Measurements from ENCODE around the gene TNFRSF1B.

TNFRSF1B gene

DNA sequence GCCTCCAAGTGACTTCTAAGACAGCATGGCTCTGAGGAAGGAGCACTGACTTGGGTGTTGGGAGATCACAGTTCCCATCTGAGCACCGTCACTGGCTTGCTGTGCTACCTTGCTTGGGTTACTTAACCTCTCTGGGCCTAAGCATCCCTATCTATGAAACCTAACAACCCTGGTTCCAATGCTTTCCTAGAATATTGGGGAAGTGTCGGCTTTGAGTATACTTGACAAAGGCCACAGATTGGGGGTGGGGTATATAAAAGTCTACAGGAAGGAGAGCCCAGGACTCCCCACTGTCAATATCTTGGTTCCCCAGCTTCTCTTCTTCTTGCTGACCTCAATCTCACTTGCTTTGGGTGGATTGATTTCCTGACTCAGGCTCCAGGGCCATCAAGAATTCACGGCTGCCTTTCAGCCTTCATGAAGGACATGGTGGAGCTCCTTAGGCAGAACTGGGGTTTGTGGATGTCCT, 6.3 kb downstream of the TNFRSF1B start:
- TF ChIP-seq, protein P1, sequence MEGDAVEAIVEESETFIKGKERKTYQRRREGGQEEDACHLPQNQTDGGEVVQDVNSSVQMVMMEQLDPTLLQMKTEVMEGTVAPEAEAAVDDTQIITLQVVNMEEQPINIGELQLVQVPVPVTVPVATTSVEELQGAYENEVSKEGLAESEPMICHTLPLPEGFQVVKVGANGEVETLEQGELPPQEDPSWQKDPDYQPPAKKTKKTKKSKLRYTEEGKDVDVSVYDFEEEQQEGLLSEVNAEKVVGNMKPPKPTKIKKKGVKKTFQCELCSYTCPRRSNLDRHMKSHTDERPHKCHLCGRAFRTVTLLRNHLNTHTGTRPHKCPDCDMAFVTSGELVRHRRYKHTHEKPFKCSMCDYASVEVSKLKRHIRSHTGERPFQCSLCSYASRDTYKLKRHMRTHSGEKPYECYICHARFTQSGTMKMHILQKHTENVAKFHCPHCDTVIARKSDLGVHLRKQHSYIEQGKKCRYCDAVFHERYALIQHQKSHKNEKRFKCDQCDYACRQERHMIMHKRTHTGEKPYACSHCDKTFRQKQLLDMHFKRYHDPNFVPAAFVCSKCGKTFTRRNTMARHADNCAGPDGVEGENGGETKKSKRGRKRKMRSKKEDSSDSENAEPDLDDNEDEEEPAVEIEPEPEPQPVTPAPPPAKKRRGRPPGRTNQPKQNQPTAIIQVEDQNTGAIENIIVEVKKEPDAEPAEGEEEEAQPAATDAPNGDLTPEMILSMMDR (conservative IDR thresholded peaks at IDR 0.05; ENCODE audit: low read depth): no peak
- H3K27ac ChIP-seq: no peak overlapping the region
- no peak for DNase-seq (ENCODE audit: low spot score)
- CTCF ChIA-PET: interaction anchor here (0.6 to 1.1 kb wide), 2 partner anchors 47 to 446 kb away, joined by 3 read pairs; no protein-coding TSS in a partner anchor
- POLR2A ChIA-PET (ENCODE audit: low non-redundant PET): no interaction called here

DNA sequence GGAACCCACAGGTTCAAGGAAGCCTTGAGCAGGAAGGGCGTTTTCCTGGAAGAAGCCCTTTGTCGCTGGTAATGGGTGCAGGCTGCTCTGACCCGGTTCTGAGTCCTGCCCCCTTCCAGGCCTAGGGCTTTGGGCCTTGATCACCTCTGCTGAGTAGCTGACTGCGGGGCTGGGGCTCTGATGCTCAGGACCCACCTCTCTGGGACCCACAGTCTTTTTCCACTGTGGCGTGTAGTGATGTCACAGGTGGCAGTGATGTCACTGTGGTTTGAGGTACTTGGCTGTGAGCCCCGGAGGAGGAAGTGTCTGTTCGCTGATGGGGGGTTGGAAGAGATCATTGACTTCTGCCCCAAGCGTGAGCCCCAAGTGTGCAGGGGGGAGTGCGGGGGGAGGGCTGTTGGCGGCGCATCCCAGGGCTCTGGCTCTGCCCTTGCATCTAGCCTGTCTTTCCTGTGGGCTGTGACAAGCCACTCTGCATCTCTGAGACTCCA, 6.9 kb downstream of the TNFRSF1B start:
- CTCF ChIA-PET: interaction anchor here (1.1 kb wide), 1 partner anchor 48 kb away, joined by 3 read pairs; no protein-coding TSS in a partner anchor
- POLR2A ChIA-PET (ENCODE audit: low non-redundant PET): no interaction called here
- no peak overlapping the region for H3K27ac ChIP-seq
- DNase-seq (ENCODE audit: low spot score): no peak
- TF ChIP-seq, protein P1 (conservative IDR thresholded peaks at IDR 0.05; ENCODE audit: low read depth): no peak

DNA sequence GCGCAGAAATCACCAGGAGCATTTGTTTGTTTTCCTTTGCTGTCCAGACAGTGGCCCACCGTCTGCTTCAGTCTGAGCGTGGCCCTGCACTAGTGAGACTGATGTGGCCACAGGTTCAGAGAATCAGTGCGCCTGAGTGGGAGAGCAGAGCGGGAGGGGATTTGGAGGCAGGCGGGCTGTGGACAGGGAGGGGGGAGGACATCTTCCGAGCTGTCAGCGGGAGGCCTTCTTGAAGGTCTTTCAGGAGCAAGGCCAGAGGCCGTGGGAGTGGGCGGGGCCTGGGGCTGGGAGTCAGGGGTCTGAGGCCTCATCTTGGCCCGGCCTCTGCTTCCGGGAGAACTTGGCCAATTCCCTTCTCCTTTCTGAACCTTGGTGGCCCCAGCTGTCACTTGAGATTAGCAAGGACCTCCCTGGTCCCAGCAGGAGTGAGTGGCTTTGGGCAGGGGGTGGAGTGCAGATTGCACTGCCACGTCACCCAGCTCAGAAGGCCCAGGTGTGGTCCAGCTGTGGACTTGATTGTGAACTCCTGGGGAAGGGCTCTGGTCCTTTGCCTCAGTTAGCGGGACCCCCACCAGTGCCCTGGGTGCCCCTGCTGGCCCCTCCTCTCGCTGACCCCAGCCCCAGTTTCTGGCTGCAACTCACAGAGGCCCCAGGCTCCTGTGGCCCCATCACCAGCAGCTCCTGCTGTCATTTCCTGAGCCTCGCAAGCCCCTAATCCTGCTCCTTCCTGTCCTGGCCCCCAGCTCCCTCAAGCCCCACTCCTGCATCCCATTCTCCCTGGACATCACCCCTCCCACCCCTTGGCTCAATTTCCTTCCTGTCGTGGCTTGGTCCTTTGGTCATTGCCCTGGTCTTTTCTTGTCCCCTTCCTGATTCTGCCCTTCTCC, 8.4 kb downstream of the TNFRSF1B start:
- no peak for DNase-seq (ENCODE audit: low spot score)
- TF ChIP-seq, protein P1 (conservative IDR thresholded peaks at IDR 0.05; ENCODE audit: low read depth): no peak
- no peak overlapping the region for H3K27ac ChIP-seq
- ChIA-PET CTCF (interaction anchor here (0.5 kb wide), 1 partner anchor 1641 kb away, joined by 4 read pairs; no protein-coding TSS in a partner anchor), POLR2A (ENCODE audit: low non-redundant PET) (no interaction called here)

DNA sequence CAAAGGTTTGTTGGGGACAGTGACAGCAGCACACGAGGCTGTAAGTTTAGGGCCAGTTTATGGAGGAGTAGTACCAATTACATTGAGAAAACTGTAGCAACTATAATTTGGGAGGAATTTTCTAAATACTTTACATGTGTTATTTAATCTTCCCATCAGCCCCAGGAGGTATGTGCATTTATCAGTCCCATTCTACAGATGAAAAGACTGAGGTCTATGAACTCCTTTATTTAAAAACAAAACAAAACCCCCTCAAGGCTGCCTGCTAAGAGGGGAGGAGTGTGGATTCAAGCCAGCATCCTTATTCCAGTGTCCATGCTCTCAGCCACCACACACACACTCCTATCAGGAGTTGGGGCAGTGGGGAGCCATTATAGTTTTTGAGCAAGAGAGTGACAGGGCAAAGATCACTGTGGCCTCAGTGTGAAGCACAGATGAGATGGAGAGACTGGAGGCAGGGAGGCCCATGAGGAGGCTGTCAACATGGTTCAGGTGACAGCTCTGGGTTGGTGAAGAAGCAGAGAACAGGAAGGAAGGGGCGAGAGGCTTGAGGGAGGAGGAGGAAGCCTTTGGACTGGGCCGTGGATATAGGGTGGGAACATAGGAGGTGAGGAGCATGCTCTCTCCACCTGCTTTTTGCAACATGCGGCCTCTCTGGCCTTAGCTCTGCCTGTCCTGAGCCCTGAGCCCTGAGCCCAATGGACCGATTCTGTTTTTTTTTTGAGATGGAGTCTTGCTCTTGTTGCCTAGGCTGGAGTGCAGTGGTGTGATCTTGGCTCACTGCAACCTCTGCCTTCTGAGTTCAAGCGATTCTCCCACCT, 9.7 kb downstream of the TNFRSF1B start:
- TF ChIP-seq, protein P1 (conservative IDR thresholded peaks at IDR 0.05; ENCODE audit: low read depth): no peak
- ChIA-PET POLR2A (ENCODE audit: low non-redundant PET) (no interaction called here), CTCF (interaction anchor here (0.5 to 2.8 kb wide), 2 partner anchors 52 to 132 kb away, joined by 3 to 14 read pairs; no protein-coding TSS in a partner anchor)
- no peak overlapping the region for H3K27ac ChIP-seq
- no peak for DNase-seq (ENCODE audit: low spot score)

DNA sequence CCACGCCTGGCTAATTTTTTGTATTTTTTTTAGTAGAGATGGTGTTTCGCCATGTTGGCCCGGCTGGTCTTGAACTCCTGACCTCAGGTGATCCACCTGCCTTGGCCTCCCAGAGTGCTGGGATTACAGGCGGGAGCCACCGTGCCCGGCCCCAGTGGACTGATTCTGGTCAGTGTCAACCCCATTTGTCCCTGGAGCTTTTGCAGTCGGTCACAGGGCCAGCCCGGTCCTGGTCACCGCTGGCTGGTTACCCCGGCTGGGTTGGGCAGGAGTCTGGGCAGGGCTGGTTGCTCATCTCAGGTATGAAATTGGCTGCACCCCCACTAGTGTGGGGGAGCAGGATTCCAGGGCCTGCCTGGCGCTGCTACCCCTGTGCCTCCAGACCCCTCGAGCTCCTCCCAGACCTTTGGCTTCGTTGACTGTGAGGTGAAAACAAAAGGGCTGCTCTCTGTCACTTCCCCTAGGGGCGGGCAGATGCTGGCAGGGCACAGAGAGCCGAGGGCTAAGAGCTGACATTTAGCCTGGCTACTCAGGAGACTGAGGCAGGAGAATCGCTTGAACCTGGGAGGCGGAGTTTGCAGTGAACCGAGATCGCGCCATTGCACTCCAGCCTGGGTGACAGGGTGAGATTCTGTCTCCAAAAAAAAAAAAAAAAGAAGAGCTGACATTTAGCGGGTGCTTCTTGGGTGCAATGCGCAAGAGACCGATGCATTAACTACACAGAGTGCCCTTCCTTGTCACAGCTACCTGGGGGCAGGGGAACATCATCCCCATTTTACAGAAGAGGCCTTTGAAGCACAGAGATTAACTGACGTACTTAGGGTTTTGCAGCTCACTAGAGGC, 10.6 kb downstream of the TNFRSF1B start:
- no peak for DNase-seq (ENCODE audit: low spot score)
- CTCF ChIA-PET: interaction anchor here (0.6 to 2.8 kb wide), 2 partner anchors 15 to 52 kb away, joined by 7 to 14 read pairs; no protein-coding TSS in a partner anchor
- no peak overlapping the region for H3K27ac ChIP-seq
- POLR2A ChIA-PET (ENCODE audit: low non-redundant PET): no interaction called here
- TF ChIP-seq, protein P1 (conservative IDR thresholded peaks at IDR 0.05; ENCODE audit: low read depth): no peak
